CD4-positive, alpha-beta T cell treated with Interleukin-17A for 4 hours (primary cell): ENCODE results near the gene B3GAT1.

Experiments
- DNase-seq: peaks from one replicate; pipeline ENCODE4 v3.0.0-alpha.2; 2020; ENCODE audit warnings: mixed read lengths

B3GAT1 gene

GRCh38 chr11:134371436-134372185 lies 40.4 kb downstream of the B3GAT1 start:
- DNase-seq, result no peak

GRCh38 chr11:134370526-134371435 lies 41.3 kb downstream of the B3GAT1 start:
- DNase-seq, result no peak

- no peak for DNase-seq
Measured at GRCh38 chr11:134369656-134370525, 42.2 kb downstream of the B3GAT1 start.

- no peak for DNase-seq
Measured at GRCh38 chr11:134367781-134368180, 44.3 kb downstream of the B3GAT1 start.

- no peak for DNase-seq
Measured at GRCh38 chr11:134366254-134366653, 45.8 kb downstream of the B3GAT1 start.

- no peak for DNase-seq
Measured at GRCh38 chr11:134365011-134365925, 46.8 kb downstream of the B3GAT1 start.

GRCh38 chr11:134364261-134364660 lies 47.8 kb downstream of the B3GAT1 start:
- DNase-seq, result no peak

- no peak for DNase-seq
Measured at GRCh38 chr11:134363592-134363991, 48.5 kb downstream of the B3GAT1 start.

- no peak for DNase-seq
Measured at GRCh38 chr11:134363161-134363560, 48.9 kb downstream of the B3GAT1 start.

GRCh38 chr11:134362192-134362901 lies 49.7 kb downstream of the B3GAT1 start:
- DNase-seq, result no peak

GRCh38 chr11:134361661-134362060 lies 50.4 kb downstream of the B3GAT1 start:
- no peak for DNase-seq

GRCh38 chr11:134360050-134360835 lies 51.8 kb downstream of the B3GAT1 start:
- DNase-seq, result peak; percentile 69

GRCh38 chr11:134359646-134360045 lies 52.4 kb downstream of the B3GAT1 start:
- no peak for DNase-seq

- DNase-seq, result no peak
Measured at GRCh38 chr11:134358856-134359490, 53.1 kb downstream of the B3GAT1 start.

GRCh38 chr11:134358165-134358855 lies 53.7 kb downstream of the B3GAT1 start:
- no peak for DNase-seq

GRCh38 chr11:134357545-134357839 lies 54.5 kb downstream of the B3GAT1 start:
- no peak for DNase-seq

GRCh38 chr11:134356656-134357544 lies 55.1 kb downstream of the B3GAT1 start:
- no peak for DNase-seq

GRCh38 chr11:134355656-134356055 lies 56.4 kb downstream of the B3GAT1 start:
- DNase-seq, result no peak
